Neural crest cell (in vitro differentiated cells): Measurements from ENCODE around the gene GPR157. TPM values are rescaled to one million over a fixed set of nuclear protein-coding genes. Genes with fewer than 3 reads are reported as not detected.

Source experiments
- DNase-seq: peaks from one replicate; pipeline ENCODE4 v3.0.0; 2021; ENCODE audit warnings: low read depth, mixed read lengths, low spot score
- H3K27ac Mint-ChIP-seq: one replicate; pipeline ENCODE4 v1.8.0; 2021; ENCODE audit warnings: mild to moderate bottlenecking, mixed read lengths; ENCODE audit not compliant: unreplicated experiment
- H3K27me3 Mint-ChIP-seq: 2 replicates; pipeline ENCODE4 v1.8.0; 2021; ENCODE audit warnings: low read depth, mild to moderate bottlenecking, mixed read lengths
- H3K36me3 Mint-ChIP-seq: 2 replicates; pipeline ENCODE4 v1.8.0; 2021; ENCODE audit warnings: low read depth, mild to moderate bottlenecking, mixed read lengths
- H3K4me1 Mint-ChIP-seq: 2 replicates; pipeline ENCODE4 v1.8.0; 2021; ENCODE audit warnings: mixed read lengths
- H3K4me3 Mint-ChIP-seq: one replicate; pipeline ENCODE4 v1.8.0; 2021; ENCODE audit warnings: mild to moderate bottlenecking, mixed read lengths
- H3K9me3 Mint-ChIP-seq: 2 replicates; pipeline ENCODE4 v1.8.0; 2021; ENCODE audit warnings: mixed read lengths
- total RNA-seq: library from RNA; stranded (reverse); gene quantifications from 2 replicates; pipeline ENCODE4 v1.2.1, GENCODE V29; 2021
- TF ChIP-seq, protein P1 (sequence below): fragments of 200-600 bp; sonication (generic); conservative IDR thresholded peaks from 2 replicates; pipeline ENCODE4 v1.5.0; 2021; ENCODE audit warnings: antibody characterized with exemption, mild to moderate bottlenecking

Gene GPR157
- total RNA-seq, 1 donor from 2014 or later, result 1.9 TPM

DNA sequence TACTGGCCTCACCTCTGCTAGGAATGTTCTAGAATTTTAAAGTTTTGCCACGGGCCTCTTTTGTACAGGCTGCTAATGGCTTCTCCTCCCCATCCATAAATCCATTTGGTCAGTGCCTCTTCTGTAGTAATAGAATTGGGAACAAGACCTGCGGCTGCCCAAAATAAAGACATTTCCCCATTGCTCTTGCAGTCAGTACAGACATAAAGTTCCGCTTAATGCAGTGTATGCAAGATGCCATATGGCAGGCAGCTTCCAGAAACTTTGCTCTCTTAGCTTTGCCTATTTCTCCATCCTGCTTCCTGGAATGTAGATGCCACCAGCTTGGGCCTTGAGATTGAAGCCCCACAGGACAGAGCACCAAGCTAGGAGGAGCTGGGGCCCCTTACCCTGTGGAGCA is 55.8 kb downstream of the GPR157 start:
- TF ChIP-seq, protein P1, sequence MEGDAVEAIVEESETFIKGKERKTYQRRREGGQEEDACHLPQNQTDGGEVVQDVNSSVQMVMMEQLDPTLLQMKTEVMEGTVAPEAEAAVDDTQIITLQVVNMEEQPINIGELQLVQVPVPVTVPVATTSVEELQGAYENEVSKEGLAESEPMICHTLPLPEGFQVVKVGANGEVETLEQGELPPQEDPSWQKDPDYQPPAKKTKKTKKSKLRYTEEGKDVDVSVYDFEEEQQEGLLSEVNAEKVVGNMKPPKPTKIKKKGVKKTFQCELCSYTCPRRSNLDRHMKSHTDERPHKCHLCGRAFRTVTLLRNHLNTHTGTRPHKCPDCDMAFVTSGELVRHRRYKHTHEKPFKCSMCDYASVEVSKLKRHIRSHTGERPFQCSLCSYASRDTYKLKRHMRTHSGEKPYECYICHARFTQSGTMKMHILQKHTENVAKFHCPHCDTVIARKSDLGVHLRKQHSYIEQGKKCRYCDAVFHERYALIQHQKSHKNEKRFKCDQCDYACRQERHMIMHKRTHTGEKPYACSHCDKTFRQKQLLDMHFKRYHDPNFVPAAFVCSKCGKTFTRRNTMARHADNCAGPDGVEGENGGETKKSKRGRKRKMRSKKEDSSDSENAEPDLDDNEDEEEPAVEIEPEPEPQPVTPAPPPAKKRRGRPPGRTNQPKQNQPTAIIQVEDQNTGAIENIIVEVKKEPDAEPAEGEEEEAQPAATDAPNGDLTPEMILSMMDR, result no peak
- peak overlapping the region; percentile 50 for H3K27ac Mint-ChIP-seq
- no peak overlapping the region for H3K4me3 Mint-ChIP-seq
- no peaks in the 10 kb centered on the region for H3K27me3 Mint-ChIP-seq
- DNase-seq, result no peak
- peaks cover 10% of the 10 kb centered on the region for H3K4me1 Mint-ChIP-seq
- H3K9me3 Mint-ChIP-seq, result no peaks in the 10 kb centered on the region
- no peaks in the 10 kb centered on the region for H3K36me3 Mint-ChIP-seq

DNA sequence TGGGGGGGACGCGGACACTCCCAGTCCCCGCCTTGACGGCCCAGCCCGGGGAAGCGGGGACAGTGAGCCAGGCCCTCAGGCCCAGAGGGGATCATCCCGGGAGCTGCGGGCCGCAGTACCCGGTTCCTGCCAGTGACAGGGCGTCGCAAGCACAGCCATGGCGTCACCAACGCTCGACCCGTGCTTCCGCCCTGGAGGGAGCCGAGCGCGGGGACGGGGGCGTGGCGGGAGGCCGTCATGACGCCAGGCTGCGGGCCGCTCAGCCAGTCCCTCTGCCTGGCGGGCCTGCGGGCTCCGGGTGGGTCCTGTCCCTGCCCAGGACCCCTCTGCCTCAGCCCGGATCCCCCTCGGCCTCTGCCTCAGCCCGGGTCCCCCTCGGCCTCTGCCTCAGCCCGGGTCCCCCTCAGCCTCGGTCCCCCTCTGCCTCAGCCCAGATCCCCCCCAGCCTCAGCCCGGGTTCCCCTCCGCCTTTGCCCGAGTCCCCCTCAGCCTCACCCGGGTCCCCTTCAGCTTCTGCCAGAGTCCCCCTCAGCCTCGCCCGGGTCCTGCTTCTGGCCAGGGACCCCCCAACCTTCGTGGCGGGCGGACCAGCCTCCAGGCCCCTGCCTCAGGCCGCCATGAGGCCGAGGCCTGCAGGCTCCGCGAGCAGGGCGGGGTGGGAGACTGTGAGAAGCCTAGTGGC is 57.2 kb downstream of the GPR157 start:
- H3K27me3 Mint-ChIP-seq, result no peaks in the 10 kb centered on the region
- peaks cover 10% of the 10 kb centered on the region for H3K4me1 Mint-ChIP-seq
- DNase-seq, result no peak
- TF ChIP-seq, protein P1, result no peak
- H3K36me3 Mint-ChIP-seq, result no peaks in the 10 kb centered on the region
- no peak overlapping the region for H3K27ac Mint-ChIP-seq
- H3K9me3 Mint-ChIP-seq, result no peaks in the 10 kb centered on the region
- no peak overlapping the region for H3K4me3 Mint-ChIP-seq

DNA sequence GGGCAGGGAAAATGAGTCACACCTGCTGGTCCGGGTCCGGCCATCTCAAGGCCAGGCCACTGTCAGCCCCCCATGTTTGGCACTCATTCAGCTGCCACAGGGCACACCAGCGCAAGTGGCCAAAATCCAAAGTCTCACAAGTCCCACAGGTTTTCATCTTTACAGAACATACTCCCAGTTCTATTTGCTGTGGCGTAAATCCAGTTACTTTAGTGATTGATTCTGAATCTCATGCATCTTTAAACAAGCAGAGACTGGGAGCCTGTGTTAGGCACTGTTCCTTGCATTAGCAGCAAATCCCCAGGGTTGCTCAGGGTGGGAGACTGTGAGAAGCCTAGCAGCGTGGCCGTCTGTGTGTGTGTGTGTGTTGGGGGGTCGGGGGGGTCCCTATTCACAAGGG is 58.4 kb downstream of the GPR157 start:
- DNase-seq, result no peak
- Mint-ChIP-seq H3K4me3 (no peak overlapping the region), H3K4me1 (peaks cover 10% of the 10 kb centered on the region), H3K27ac (peak overlapping the region; percentile 27), H3K9me3 (no peaks in the 10 kb centered on the region), H3K27me3 (no peaks in the 10 kb centered on the region), H3K36me3 (no peaks in the 10 kb centered on the region)
- TF ChIP-seq, protein P1, result no peak

- Mint-ChIP-seq H3K27ac (peak within 1 kb of the TSS; percentile 59), H3K9me3 (no peaks in the 10 kb centered on the region), H3K4me1 (peaks cover 15% of the 10 kb centered on the region), H3K4me3 (no peak within 1 kb of the TSS), H3K27me3 (no peaks in the 10 kb centered on the region), H3K36me3 (no peaks in the 10 kb centered on the region)
- TF ChIP-seq, protein P1, result no peak
- DNase-seq, result no peak
These were observed 59.4 kb downstream of the GPR157 start, which contains the start of gene SLC2A5 for GRCh38 chr1:9069326-9070100. Gene SLC2A5 (minus strand): TSS chr1:9069635. CDS start chr1:9069536, 99 bp downstream.

- Mint-ChIP-seq H3K4me3 (no peak overlapping the region), H3K9me3 (no peaks in the 10 kb centered on the region), H3K27ac (peak overlapping the region; percentile 59), H3K4me1 (peaks cover 21% of the 10 kb centered on the region), H3K27me3 (no peaks in the 10 kb centered on the region), H3K36me3 (no peaks in the 10 kb centered on the region)
- TF ChIP-seq, protein P1, result no peak
- no peak for DNase-seq
These were observed 59.9 kb downstream of the GPR157 start for GRCh38 chr1:9068981-9069325.
